Measurements from ENCODE around the gene SAA1. TPM values are rescaled to one million over a fixed set of nuclear protein-coding genes. Genes with fewer than 3 reads are reported as not detected.
"Not testable (repeated sequence)": the region's sequence is repeated elsewhere in the genome, so short reads cannot be mapped to it uniquely, and the experiment has no call there.

Gene SAA1
- total RNA-seq, 1 experiment from 2014 or later, result 7.9 TPM

DNA sequence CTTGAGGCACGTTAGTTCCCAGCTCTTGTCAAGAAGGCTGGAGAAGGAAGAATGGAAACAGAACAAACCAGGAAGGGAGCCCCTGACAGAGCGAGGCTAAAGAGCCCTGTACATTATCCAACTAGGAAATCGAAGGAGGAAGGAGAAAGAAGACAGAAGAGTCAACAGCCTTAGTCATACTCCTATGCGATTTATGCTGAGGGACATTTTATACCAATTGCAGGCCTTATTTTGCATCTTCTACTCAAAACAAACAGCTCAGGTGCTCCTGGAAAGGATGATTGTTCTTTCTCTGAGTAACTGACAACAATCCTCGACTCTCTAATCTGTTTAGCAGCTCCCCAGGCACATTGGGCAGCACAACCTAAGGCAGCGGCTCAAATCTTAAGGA lies 18.9 kb upstream of the SAA1 start:
- DNase-seq (ENCODE audit: low read depth, low spot score); POLR2A ChIA-PET; H3K9me3 ChIP-seq (ENCODE audit: control insufficient read depth, insufficient read depth, low read depth, low read length); intact Hi-C loops (cut with micrococcal nuclease; ENCODE audit: unreplicated experiment); H3K36me3 ChIP-seq (ENCODE audit: control insufficient read depth, insufficient read depth, low read length); BruUV-seq (replicated peaks); H3K4me1 ChIP-seq (ENCODE audit: control insufficient read depth, insufficient read depth, low read length); H3K4me3 ChIP-seq (ENCODE audit: low read depth in 2 of 2, low read length in 2 of 2); CTCF ChIA-PET; in situ Hi-C loops (cut with HindIII; ENCODE audit: low pct_unique_long_range_greater_than_20kb, low sequenced_read_pairs); ATAC-seq; H3K27me3 ChIP-seq (ENCODE audit: control insufficient read depth, insufficient read depth, low read length); H3K27ac ChIP-seq (ENCODE audit: low read length): not testable (repeated sequence)

DNA sequence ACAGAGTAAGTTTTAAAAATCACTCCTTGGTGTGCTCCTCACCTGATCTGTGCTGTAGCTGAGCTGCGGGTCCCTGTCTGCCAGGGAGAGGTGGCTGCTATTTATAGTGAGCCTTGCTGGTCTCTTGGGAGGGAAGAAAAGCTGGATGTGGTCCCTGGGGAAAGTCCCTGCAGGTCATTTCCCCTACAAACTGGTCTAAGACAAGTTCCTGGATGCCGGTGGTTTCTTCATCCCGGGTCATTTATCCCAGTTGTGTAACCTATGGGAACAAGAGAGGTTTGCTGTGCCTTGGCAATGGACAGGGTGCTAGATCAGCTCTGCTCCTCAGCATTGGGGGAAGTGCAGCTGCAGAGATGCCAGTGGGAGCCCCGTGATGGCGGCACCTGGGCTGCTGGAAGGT lies 17.5 kb upstream of the SAA1 start, which contains the start of gene SAA2:
Gene SAA2 (minus strand): TSS at position 108 of the 400 bp plus-strand sequence. CDS start 657 bp downstream, outside the sequence.
- ChIA-PET CTCF (no interaction called here), POLR2A (no interaction called here)
- TF ChIP-seq POLR2AphosphoS5 (IDR thresholded peaks at IDR 0.05; ENCODE audit: low read depth, low read length) (no peak), TCF7L2 (IDR thresholded peaks at IDR 0.05; ENCODE audit: low read depth, low read length) (no peak)
- TF ChIP-seq, protein P1, sequence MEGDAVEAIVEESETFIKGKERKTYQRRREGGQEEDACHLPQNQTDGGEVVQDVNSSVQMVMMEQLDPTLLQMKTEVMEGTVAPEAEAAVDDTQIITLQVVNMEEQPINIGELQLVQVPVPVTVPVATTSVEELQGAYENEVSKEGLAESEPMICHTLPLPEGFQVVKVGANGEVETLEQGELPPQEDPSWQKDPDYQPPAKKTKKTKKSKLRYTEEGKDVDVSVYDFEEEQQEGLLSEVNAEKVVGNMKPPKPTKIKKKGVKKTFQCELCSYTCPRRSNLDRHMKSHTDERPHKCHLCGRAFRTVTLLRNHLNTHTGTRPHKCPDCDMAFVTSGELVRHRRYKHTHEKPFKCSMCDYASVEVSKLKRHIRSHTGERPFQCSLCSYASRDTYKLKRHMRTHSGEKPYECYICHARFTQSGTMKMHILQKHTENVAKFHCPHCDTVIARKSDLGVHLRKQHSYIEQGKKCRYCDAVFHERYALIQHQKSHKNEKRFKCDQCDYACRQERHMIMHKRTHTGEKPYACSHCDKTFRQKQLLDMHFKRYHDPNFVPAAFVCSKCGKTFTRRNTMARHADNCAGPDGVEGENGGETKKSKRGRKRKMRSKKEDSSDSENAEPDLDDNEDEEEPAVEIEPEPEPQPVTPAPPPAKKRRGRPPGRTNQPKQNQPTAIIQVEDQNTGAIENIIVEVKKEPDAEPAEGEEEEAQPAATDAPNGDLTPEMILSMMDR (IDR thresholded peaks at IDR 0.05), result no peak
- TF ChIP-seq, protein P2, sequence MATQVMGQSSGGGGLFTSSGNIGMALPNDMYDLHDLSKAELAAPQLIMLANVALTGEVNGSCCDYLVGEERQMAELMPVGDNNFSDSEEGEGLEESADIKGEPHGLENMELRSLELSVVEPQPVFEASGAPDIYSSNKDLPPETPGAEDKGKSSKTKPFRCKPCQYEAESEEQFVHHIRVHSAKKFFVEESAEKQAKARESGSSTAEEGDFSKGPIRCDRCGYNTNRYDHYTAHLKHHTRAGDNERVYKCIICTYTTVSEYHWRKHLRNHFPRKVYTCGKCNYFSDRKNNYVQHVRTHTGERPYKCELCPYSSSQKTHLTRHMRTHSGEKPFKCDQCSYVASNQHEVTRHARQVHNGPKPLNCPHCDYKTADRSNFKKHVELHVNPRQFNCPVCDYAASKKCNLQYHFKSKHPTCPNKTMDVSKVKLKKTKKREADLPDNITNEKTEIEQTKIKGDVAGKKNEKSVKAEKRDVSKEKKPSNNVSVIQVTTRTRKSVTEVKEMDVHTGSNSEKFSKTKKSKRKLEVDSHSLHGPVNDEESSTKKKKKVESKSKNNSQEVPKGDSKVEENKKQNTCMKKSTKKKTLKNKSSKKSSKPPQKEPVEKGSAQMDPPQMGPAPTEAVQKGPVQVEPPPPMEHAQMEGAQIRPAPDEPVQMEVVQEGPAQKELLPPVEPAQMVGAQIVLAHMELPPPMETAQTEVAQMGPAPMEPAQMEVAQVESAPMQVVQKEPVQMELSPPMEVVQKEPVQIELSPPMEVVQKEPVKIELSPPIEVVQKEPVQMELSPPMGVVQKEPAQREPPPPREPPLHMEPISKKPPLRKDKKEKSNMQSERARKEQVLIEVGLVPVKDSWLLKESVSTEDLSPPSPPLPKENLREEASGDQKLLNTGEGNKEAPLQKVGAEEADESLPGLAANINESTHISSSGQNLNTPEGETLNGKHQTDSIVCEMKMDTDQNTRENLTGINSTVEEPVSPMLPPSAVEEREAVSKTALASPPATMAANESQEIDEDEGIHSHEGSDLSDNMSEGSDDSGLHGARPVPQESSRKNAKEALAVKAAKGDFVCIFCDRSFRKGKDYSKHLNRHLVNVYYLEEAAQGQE (IDR thresholded peaks at IDR 0.05; ENCODE audit: insufficient read depth in 1 of 2, low read depth in 2 of 2, low read length in 1 of 2), result no peak
- Histone ChIP-seq H3K27me3 (ENCODE audit: control insufficient read depth, insufficient read depth, low read length) (no peaks in the 10 kb centered on the region), H3K9me3 (ENCODE audit: control insufficient read depth, insufficient read depth, low read depth, low read length) (no peaks in the 10 kb centered on the region), H3K27ac (ENCODE audit: low read length) (no peak within 1 kb of the TSS), H3K36me3 (ENCODE audit: control insufficient read depth, insufficient read depth, low read length) (no peaks in the 10 kb centered on the region), H3K4me3 (ENCODE audit: low read depth in 2 of 2, low read length in 2 of 2) (no peak within 1 kb of the TSS), H3K4me1 (ENCODE audit: control insufficient read depth, insufficient read depth, low read length) (no peaks in the 10 kb centered on the region)
- intact Hi-C loops (cut with micrococcal nuclease; ENCODE audit: unreplicated experiment), result no loop called here
- ATAC-seq (peak; percentile 31; the same call in 1 of the 2 replicates), DNase-seq (ENCODE audit: low read depth, low spot score) (no peak)
- in situ Hi-C loops (cut with HindIII; ENCODE audit: low pct_unique_long_range_greater_than_20kb, low sequenced_read_pairs), result no loop called here
- no TSS peak for BruUV-seq (replicated peaks)

DNA sequence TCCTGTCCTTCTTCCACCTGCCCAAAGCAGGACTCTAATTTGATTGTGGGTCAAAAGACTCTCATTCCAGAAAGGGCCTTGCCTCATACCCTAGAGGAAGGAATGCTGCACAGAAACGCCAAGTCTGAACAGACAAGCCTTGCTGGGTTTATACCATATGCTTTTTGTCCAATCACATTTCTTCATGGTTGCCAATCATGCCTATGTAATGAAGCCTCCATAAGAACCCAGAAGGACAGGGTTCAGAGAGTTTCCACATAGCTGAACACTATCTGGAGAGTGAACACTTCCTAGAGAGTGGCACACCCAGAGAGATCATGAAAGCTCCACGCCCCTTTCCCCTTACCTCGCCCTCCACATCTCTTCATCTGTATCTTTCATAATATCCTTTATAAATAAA lies 12.8 kb upstream of the SAA1 start:
- BruUV-seq (replicated peaks), result no TSS peak
- ChIA-PET CTCF (no interaction called here), POLR2A (interaction anchor here (0.6 kb wide), 1 partner anchor 273 kb away, joined by 6 read pairs; no protein-coding TSS in a partner anchor)
- Histone ChIP-seq H3K36me3 (ENCODE audit: control insufficient read depth, insufficient read depth, low read length) (no peaks in the 10 kb centered on the region), H3K27me3 (ENCODE audit: control insufficient read depth, insufficient read depth, low read length) (no peaks in the 10 kb centered on the region), H3K4me1 (ENCODE audit: control insufficient read depth, insufficient read depth, low read length) (no peaks in the 10 kb centered on the region), H3K27ac (ENCODE audit: low read length) (no peak overlapping the region), H3K4me3 (ENCODE audit: low read depth in 2 of 2, low read length in 2 of 2) (no peak overlapping the region), H3K9me3 (ENCODE audit: control insufficient read depth, insufficient read depth, low read depth, low read length) (no peaks in the 10 kb centered on the region)
- intact Hi-C loops (cut with micrococcal nuclease; ENCODE audit: unreplicated experiment) (no loop called here), in situ Hi-C loops (cut with HindIII; ENCODE audit: low pct_unique_long_range_greater_than_20kb, low sequenced_read_pairs) (no loop called here)
- TF ChIP-seq TCF7L2 (IDR thresholded peaks at IDR 0.05; ENCODE audit: low read depth, low read length) (no peak), POLR2AphosphoS5 (IDR thresholded peaks at IDR 0.05; ENCODE audit: low read depth, low read length) (no peak), SIN3A (IDR thresholded peaks at IDR 0.05; ENCODE audit: borderline replicate concordance, insufficient read depth, low read depth, low read length) (no peak)
- TF ChIP-seq, protein P2 (IDR thresholded peaks at IDR 0.05; ENCODE audit: insufficient read depth in 1 of 2, low read depth in 2 of 2, low read length in 1 of 2), result no peak
- TF ChIP-seq, protein P1 (IDR thresholded peaks at IDR 0.05), result no peak
- ATAC-seq (no peak), DNase-seq (ENCODE audit: low read depth, low spot score) (no peak)
